Endothelial cell (in vitro differentiated cells): ENCODE measurements around the gene DBN1. TPM values are rescaled to one million over a fixed set of nuclear protein-coding genes. Genes with fewer than 3 reads are reported as not detected.

Source experiments
- DNase-seq: peaks from one replicate; pipeline ENCODE4 v3.0.0; 2021; ENCODE audit warnings: low spot score
- H3K27ac Mint-ChIP-seq: one replicate; pipeline ENCODE4 v1.8.0; 2021; ENCODE audit warnings: mixed read lengths, inconsistent platforms; ENCODE audit not compliant: unreplicated experiment
- H3K27me3 Mint-ChIP-seq: one replicate; pipeline ENCODE4 v1.8.0; 2021; ENCODE audit warnings: mild to moderate bottlenecking, moderate library complexity, mixed read lengths, inconsistent platforms; ENCODE audit not compliant: unreplicated experiment
- H3K36me3 Mint-ChIP-seq: one replicate; pipeline ENCODE4 v1.8.0; 2021; ENCODE audit warnings: mild to moderate bottlenecking, low read depth, mixed read lengths, inconsistent platforms; ENCODE audit not compliant: unreplicated experiment
- H3K4me1 Mint-ChIP-seq: one replicate; pipeline ENCODE4 v1.8.0; 2021; ENCODE audit warnings: mild to moderate bottlenecking, mixed read lengths, inconsistent platforms; ENCODE audit not compliant: unreplicated experiment
- H3K4me3 Mint-ChIP-seq: one replicate; pipeline ENCODE4 v1.8.0; 2021; ENCODE audit warnings: mild to moderate bottlenecking, mixed read lengths, inconsistent platforms; ENCODE audit not compliant: unreplicated experiment
- H3K9me3 Mint-ChIP-seq: one replicate; pipeline ENCODE4 v1.8.0; 2021; ENCODE audit warnings: mixed read lengths, inconsistent platforms; ENCODE audit not compliant: unreplicated experiment
- CTCF ChIP-seq: fragments of 200-600 bp; sonication (generic); IDR thresholded peaks from one replicate; pipeline ENCODE4 v1.5.0; 2021; ENCODE audit warnings: antibody characterized with exemption; ENCODE audit not compliant: unreplicated experiment
- total RNA-seq: library from RNA; stranded (reverse); fragmentation: NEBNext Ultra II Directional; extraction: Animal tissue kit (Norgen Biotek cat#: 25700); gene quantifications from one replicate; pipeline ENCODE4 v1.2.1, GENCODE V29; 2021; ENCODE audit not compliant: unreplicated experiment

The DBN1 gene
- total RNA-seq, 1 donor from 2014 or later, result 315 TPM

DNA sequence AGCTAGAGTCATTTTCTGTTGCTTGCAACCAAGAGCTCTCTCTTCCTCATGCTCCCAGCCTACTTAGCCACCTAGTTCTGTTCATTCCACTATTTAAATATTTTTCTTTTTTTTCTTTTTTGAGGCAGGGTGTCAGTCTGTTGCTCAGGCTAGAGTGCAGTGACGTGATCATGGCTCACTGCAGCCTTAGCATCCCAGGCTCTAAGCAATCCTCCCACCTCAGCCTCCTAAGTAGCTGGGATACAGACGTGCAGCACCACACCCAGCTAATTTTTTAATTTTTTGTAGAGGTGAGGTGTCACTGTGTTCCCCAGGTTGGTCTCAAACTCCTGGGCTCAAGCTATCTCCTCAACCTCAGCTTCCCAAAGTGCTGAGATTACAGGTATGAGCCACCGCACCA lies 59.0 kb downstream of the DBN1 start:
- no peak for TF ChIP-seq CTCF
- peaks cover 12% of the 10 kb centered on the region for H3K4me1 Mint-ChIP-seq
- no peaks in the 10 kb centered on the region for H3K9me3 Mint-ChIP-seq
- H3K36me3 Mint-ChIP-seq, result no peaks in the 10 kb centered on the region
- H3K27ac Mint-ChIP-seq, result peak overlapping the region; percentile 50
- no peak overlapping the region for H3K4me3 Mint-ChIP-seq
- peaks cover 4% of the 10 kb centered on the region for H3K27me3 Mint-ChIP-seq
- no peak for DNase-seq

DNA sequence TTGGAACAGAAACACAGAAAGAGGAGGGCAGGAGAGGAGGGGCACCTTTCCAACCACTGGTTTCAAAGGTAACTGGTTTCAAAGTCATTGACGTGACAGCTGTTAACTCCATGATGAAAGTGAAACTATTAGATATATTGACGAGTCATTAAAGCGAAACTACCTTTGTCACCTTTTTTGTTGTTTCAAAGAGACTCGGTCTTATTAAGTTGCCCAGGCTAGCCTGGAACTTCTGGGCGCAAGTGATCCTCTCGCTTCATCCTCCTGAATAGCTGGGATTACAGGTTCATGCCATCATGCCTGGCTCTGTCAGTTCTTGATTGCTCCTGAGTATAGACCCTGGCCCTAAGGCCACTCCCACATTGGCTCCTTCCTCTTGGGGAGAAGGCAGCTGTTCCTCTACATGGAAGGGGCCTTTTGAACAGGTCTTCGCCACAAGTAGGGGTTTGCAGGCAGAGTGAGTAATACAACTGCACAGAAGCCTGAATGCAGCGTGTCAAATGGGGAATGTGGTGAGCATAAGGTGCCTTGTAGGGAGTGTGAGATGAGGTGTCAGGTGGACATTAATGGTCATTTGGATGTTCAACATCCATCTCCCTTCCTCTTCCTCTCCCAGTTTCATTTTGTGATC lies 60.7 kb downstream of the DBN1 start:
- Mint-ChIP-seq H3K9me3 (no peaks in the 10 kb centered on the region), H3K36me3 (no peaks in the 10 kb centered on the region), H3K27me3 (peaks cover 4% of the 10 kb centered on the region), H3K27ac (no peak overlapping the region), H3K4me3 (no peak overlapping the region), H3K4me1 (peaks cover 12% of the 10 kb centered on the region)
- DNase-seq, result no peak
- TF ChIP-seq CTCF, result no peak

GRCh38 chr5:177410575-177410974 lies 62.9 kb downstream of the DBN1 start:
- H3K36me3 Mint-ChIP-seq, result no peaks in the 10 kb centered on the region
- H3K4me3 Mint-ChIP-seq, result no peak overlapping the region
- no peak overlapping the region for H3K27ac Mint-ChIP-seq
- peaks cover 2% of the 10 kb centered on the region for H3K27me3 Mint-ChIP-seq
- DNase-seq, result no peak
- H3K9me3 Mint-ChIP-seq, result no peaks in the 10 kb centered on the region
- no peak for TF ChIP-seq CTCF
- H3K4me1 Mint-ChIP-seq, result peaks cover 7% of the 10 kb centered on the region

- H3K4me1 Mint-ChIP-seq, result peaks cover 2% of the 10 kb centered on the region
- no peak within 1 kb of the TSS for H3K27ac Mint-ChIP-seq
- no peaks in the 10 kb centered on the region for H3K36me3 Mint-ChIP-seq
- H3K27me3 Mint-ChIP-seq, result peaks cover 3% of the 10 kb centered on the region
- H3K4me3 Mint-ChIP-seq, result no peak within 1 kb of the TSS
- TF ChIP-seq CTCF, result no peak
- H3K9me3 Mint-ChIP-seq, result no peaks in the 10 kb centered on the region
- no peak for DNase-seq
Measured at GRCh38 chr5:177409043-177409801, 64.2 kb downstream of the DBN1 start, which contains the start of gene F12. F12 (minus strand) TSS chr5:177409564; CDS start chr5:177409527, 37 bp downstream.

Other genes with a start within 250 kb of the DBN1 start
- 15.9 TPM for gene RAB24, start 169.9 kb downstream of the DBN1 start, total RNA-seq
- 198 TPM for gene PRELID1, start 169.8 kb downstream of the DBN1 start, total RNA-seq
- 6.4 TPM for gene MXD3, start 161.7 kb downstream of the DBN1 start, total RNA-seq
- 137 TPM for gene LMAN2, start 122.0 kb downstream of the DBN1 start, total RNA-seq
- gene RGS14, start 115.7 kb downstream of the DBN1 start, total RNA-seq, result 21.8 TPM
- gene SLC34A1, start 89.2 kb downstream of the DBN1 start, total RNA-seq, result not detected
- gene PFN3, start 73.0 kb downstream of the DBN1 start, total RNA-seq, result not detected
- gene F12, start 64.1 kb downstream of the DBN1 start, total RNA-seq, result 1.4 TPM
- gene GRK6, start 47.0 kb downstream of the DBN1 start, total RNA-seq, result 33.1 TPM
- gene PRR7, start 26.8 kb downstream of the DBN1 start, total RNA-seq, result 0.97 TPM
- gene PDLIM7, start 24.0 kb upstream of the DBN1 start, total RNA-seq, result 238 TPM
- 51.4 TPM for gene DOK3, start 36.2 kb upstream of the DBN1 start, total RNA-seq
- 125 TPM for gene DDX41, start 43.3 kb upstream of the DBN1 start, total RNA-seq
- gene FAM193B, start 80.9 kb upstream of the DBN1 start, total RNA-seq, result 97.6 TPM
- gene TMED9, start 118.6 kb upstream of the DBN1 start, total RNA-seq, result 271 TPM
- gene B4GALT7, start 126.5 kb upstream of the DBN1 start, total RNA-seq, result 34.6 TPM